NAMALWA (cell line): ENCODE data around the gene WARS2.
A peak's percentile ranks its signal among the peaks of the same experiment; 100 is the strongest.
"Not testable (repeated sequence)": the region's sequence is repeated elsewhere in the genome, so short reads cannot be mapped to it uniquely, and the experiment has no call there.

Experiments
- DNase-seq: peaks from one replicate; pipeline ENCODE4 v3.0.0-alpha.2; 2015; ENCODE audit warnings: low spot score

Gene WARS2

GRCh38 chr1:119140177-119141019, at the start of gene WARS2:
WARS2 (minus strand) TSS chr1:119140653; CDS start chr1:119140644, 9 bp downstream.
- peak; percentile 98 for DNase-seq

- no peak for DNase-seq
These were observed 48.5 kb upstream of the WARS2 start for GRCh38 chr1:119188926-119189325.

- DNase-seq, result no peak
These were observed 47.0 kb upstream of the WARS2 start for GRCh38 chr1:119187416-119187815.

- no peak for DNase-seq
These were observed 46.0 kb upstream of the WARS2 start for GRCh38 chr1:119186471-119186870.

GRCh38 chr1:119184972-119185371, 44.5 kb upstream of the WARS2 start:
- DNase-seq, result no peak

GRCh38 chr1:119181218-119181617, 40.8 kb upstream of the WARS2 start:
- DNase-seq, result no peak

GRCh38 chr1:119179051-119179450, 38.6 kb upstream of the WARS2 start:
- DNase-seq, result no peak

- DNase-seq, result not testable (repeated sequence)
These were observed 32.5 kb upstream of the WARS2 start for GRCh38 chr1:119172927-119173326.

- DNase-seq, result not testable (repeated sequence)
These were observed 31.0 kb upstream of the WARS2 start for GRCh38 chr1:119171381-119172010.

- no peak for DNase-seq
These were observed 22.9 kb upstream of the WARS2 start for GRCh38 chr1:119163396-119163795.

GRCh38 chr1:119160866-119161265, 20.4 kb upstream of the WARS2 start:
- DNase-seq, result no peak

- no peak for DNase-seq
These were observed 20.0 kb upstream of the WARS2 start for GRCh38 chr1:119160409-119160808.

- no peak for DNase-seq
These were observed 19.5 kb upstream of the WARS2 start for GRCh38 chr1:119159966-119160365.

- DNase-seq, result no peak
These were observed 18.7 kb upstream of the WARS2 start for GRCh38 chr1:119159111-119159510.

- not testable (repeated sequence) for DNase-seq
These were observed 16.3 kb upstream of the WARS2 start for GRCh38 chr1:119156761-119157160.

- not testable (repeated sequence) for DNase-seq
These were observed 14.6 kb upstream of the WARS2 start for GRCh38 chr1:119155069-119155468.

GRCh38 chr1:119150150-119150549, 9.7 kb upstream of the WARS2 start:
- DNase-seq, result no peak

GRCh38 chr1:119147661-119148090, 7.2 kb upstream of the WARS2 start:
- DNase-seq, result no peak

- DNase-seq, result no peak
These were observed 6.0 kb upstream of the WARS2 start for GRCh38 chr1:119146466-119146865.

- DNase-seq, result no peak
These were observed 4.4 kb upstream of the WARS2 start for GRCh38 chr1:119144813-119145212.

GRCh38 chr1:119143706-119144105, 3.3 kb upstream of the WARS2 start:
- DNase-seq, result no peak

- DNase-seq, result no peak
These were observed 1.2 kb upstream of the WARS2 start for GRCh38 chr1:119141660-119142059.

- DNase-seq, result peak; percentile 64
These were observed 569 bp upstream of the WARS2 start for GRCh38 chr1:119141020-119141424.

GRCh38 chr1:119139857-119140176, 636 bp downstream of the WARS2 start:
- no peak for DNase-seq
